ENCODE measurements around the gene KIF25.

The KIF25 gene

GRCh38 chr6:167976708-167977107, 20.8 kb upstream of the KIF25 start:
- Histone ChIP-seq H3K79me2 (ENCODE audit: insufficient read depth, low read length) (no peaks in the 10 kb centered on the region), H3K27me3 (ENCODE audit: low read length) (no peaks in the 10 kb centered on the region), H3K27ac (ENCODE audit: low read depth, low read length) (no peak overlapping the region), H3F3A (ENCODE audit: insufficient read depth) (no peaks in the 10 kb centered on the region), H3K4me2 (ENCODE audit: low read depth, low read length, poor library complexity, severe bottlenecking) (no peak overlapping the region), H3K9me2 (replicated peaks; ENCODE audit: insufficient read depth, low read length) (no peaks in the 10 kb centered on the region), H3K9ac (ENCODE audit: low read length) (no peak overlapping the region), H3K4me3 (ENCODE audit: insufficient read depth, low read length, poor library complexity, severe bottlenecking) (no peak overlapping the region), H4K20me1 (ENCODE audit: low read depth, low read length) (no peaks in the 10 kb centered on the region), H2AFZ (ENCODE audit: low read depth, low read length, severe bottlenecking) (no peak overlapping the region), H3K9me3 (ENCODE audit: insufficient read depth, low read length) (no peaks in the 10 kb centered on the region), H3K36me3 (ENCODE audit: low read length) (no peaks in the 10 kb centered on the region)
- no peak for TF ChIP-seq EZH2phosphoT487 (conservative IDR thresholded peaks at IDR 0.05; ENCODE audit: low read length)
- TF ChIP-seq, protein P1, sequence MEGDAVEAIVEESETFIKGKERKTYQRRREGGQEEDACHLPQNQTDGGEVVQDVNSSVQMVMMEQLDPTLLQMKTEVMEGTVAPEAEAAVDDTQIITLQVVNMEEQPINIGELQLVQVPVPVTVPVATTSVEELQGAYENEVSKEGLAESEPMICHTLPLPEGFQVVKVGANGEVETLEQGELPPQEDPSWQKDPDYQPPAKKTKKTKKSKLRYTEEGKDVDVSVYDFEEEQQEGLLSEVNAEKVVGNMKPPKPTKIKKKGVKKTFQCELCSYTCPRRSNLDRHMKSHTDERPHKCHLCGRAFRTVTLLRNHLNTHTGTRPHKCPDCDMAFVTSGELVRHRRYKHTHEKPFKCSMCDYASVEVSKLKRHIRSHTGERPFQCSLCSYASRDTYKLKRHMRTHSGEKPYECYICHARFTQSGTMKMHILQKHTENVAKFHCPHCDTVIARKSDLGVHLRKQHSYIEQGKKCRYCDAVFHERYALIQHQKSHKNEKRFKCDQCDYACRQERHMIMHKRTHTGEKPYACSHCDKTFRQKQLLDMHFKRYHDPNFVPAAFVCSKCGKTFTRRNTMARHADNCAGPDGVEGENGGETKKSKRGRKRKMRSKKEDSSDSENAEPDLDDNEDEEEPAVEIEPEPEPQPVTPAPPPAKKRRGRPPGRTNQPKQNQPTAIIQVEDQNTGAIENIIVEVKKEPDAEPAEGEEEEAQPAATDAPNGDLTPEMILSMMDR (IDR thresholded peaks at IDR 0.05; ENCODE audit: insufficient read depth, low read length, poor library complexity, severe bottlenecking): no peak

GRCh38 chr6:167977717-167978467, 19.6 kb upstream of the KIF25 start:
- Histone ChIP-seq H3K27ac (ENCODE audit: low read depth, low read length) (no peak overlapping the region), H3F3A (ENCODE audit: insufficient read depth) (no peaks in the 10 kb centered on the region), H4K20me1 (ENCODE audit: low read depth, low read length) (no peaks in the 10 kb centered on the region), H3K79me2 (ENCODE audit: insufficient read depth, low read length) (no peaks in the 10 kb centered on the region), H3K9ac (ENCODE audit: low read length) (no peak overlapping the region), H3K9me2 (replicated peaks; ENCODE audit: insufficient read depth, low read length) (no peaks in the 10 kb centered on the region), H3K4me3 (ENCODE audit: insufficient read depth, low read length, poor library complexity, severe bottlenecking) (no peak overlapping the region), H3K27me3 (ENCODE audit: low read length) (no peaks in the 10 kb centered on the region), H2AFZ (ENCODE audit: low read depth, low read length, severe bottlenecking) (no peak overlapping the region), H3K36me3 (ENCODE audit: low read length) (no peaks in the 10 kb centered on the region), H3K4me2 (ENCODE audit: low read depth, low read length, poor library complexity, severe bottlenecking) (no peak overlapping the region), H3K9me3 (ENCODE audit: insufficient read depth, low read length) (no peaks in the 10 kb centered on the region)
- TF ChIP-seq, protein P1 (IDR thresholded peaks at IDR 0.05; ENCODE audit: insufficient read depth, low read length, poor library complexity, severe bottlenecking): no peak
- TF ChIP-seq EZH2phosphoT487 (conservative IDR thresholded peaks at IDR 0.05; ENCODE audit: low read length): no peak

DNA sequence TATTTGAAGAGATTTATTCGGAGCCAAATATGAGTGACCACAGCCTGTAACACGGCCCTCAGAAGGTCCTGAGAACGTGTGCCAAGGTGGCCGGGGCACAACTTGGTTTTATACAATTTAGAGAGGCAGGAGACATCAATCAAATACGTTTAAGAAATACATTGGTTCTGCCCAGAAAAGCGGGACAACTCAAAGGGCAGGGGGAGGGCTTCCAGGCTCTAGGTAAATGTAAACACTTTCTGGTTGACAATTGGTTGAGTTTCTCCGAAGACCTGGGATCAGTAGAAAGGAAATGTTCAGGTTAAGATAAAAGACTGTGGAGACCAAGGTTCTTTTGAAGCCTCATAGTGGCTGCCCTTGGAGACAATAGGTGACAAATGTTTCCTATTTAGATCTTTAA, 18.9 kb upstream of the KIF25 start:
- H3K27me3 ChIP-seq (ENCODE audit: low read length): no peaks in the 10 kb centered on the region
- H4K20me1 ChIP-seq (ENCODE audit: low read depth, low read length): no peaks in the 10 kb centered on the region
- no peak overlapping the region for H3K9ac ChIP-seq (ENCODE audit: low read length)
- no peaks in the 10 kb centered on the region for H3K79me2 ChIP-seq (ENCODE audit: insufficient read depth, low read length)
- no peak overlapping the region for H3K4me3 ChIP-seq (ENCODE audit: insufficient read depth, low read length, poor library complexity, severe bottlenecking)
- H3K9me2 ChIP-seq (replicated peaks; ENCODE audit: insufficient read depth, low read length): no peaks in the 10 kb centered on the region
- H3K27ac ChIP-seq (ENCODE audit: low read depth, low read length): no peak overlapping the region
- H3K4me2 ChIP-seq (ENCODE audit: low read depth, low read length, poor library complexity, severe bottlenecking): no peak overlapping the region
- no peak for TF ChIP-seq EZH2phosphoT487 (conservative IDR thresholded peaks at IDR 0.05; ENCODE audit: low read length)
- TF ChIP-seq, protein P1 (IDR thresholded peaks at IDR 0.05; ENCODE audit: insufficient read depth, low read length, poor library complexity, severe bottlenecking): no peak
- no peaks in the 10 kb centered on the region for H3K9me3 ChIP-seq (ENCODE audit: insufficient read depth, low read length)
- no peak overlapping the region for H2AFZ ChIP-seq (ENCODE audit: low read depth, low read length, severe bottlenecking)
- no peaks in the 10 kb centered on the region for H3K36me3 ChIP-seq (ENCODE audit: low read length)
- no peaks in the 10 kb centered on the region for H3F3A ChIP-seq (ENCODE audit: insufficient read depth)

Data from SU-DHL-6 (cell line).